ENCODE data around the gene CHST8. TPM values are rescaled to one million over a fixed set of nuclear protein-coding genes. Genes with fewer than 3 reads are reported as not detected.

The CHST8 gene
- total and polyA plus RNA-seq, 5 donors from 2014 or later = 0.27 TPM; not detected in 4

DNA sequence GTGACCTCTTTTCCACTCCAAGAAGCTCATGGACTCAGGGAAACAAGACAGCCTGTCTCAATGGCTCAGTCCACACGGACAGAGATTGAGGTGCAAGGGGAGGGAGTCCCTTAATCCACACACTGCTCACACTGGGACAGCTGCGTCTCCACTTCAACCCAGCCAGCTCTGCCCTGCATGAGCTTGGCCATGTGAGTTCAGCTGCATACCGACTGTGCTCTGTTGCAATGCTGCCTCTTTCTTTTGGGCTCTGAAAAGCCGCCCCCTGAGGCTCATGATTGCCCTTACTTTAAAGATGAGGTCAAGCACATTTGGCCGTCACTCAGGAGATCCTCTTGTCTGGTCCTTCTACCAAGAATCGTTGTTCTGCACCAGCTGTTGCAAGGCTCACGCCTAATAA, 110.1 kb downstream of the CHST8 start:
- no peak for DNase-seq
- H3K27me3 Mint-ChIP-seq = peaks cover 4% of the 10 kb centered on the region
- H3K9me3 Mint-ChIP-seq = peaks cover 0 to 7% (median 0%) of the 10 kb centered on the region in 7 donors

DNA sequence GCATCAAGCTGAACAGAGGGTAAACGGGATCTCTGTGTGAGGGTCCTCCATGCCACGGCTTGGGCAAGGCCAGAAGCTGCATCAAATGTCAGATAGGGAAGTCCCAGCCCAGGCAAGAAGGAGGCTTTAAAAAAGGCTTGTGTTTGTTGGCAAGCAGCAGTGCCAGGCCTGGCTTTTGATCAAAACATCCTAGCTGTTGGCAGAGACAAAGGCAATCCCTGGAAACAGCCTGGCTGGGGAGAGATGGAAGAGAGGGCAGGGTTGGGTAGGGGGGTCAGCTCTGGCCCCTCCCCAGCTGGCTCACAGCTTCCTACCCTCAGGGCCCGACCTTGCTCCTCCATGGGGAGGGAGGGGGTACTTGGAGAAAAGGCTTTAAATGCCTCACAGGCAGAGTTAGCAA, 113.2 kb downstream of the CHST8 start:
- Mint-ChIP-seq H3K9me3 (peaks cover 0 to 7% (median 0%) of the 10 kb centered on the region in 7 donors), H3K4me3 (no peak overlapping the region), H3K4me1 (no peaks in the 10 kb centered on the region), H3K27me3 (no peaks in the 10 kb centered on the region), H3K36me3 (no peaks in the 10 kb centered on the region), H3K27ac (no peak overlapping the region)
- DNase-seq (no peak), ATAC-seq (ENCODE audit: low read depth in 2 of 2) (no peak)
- Histone ChIP-seq H3K4me1 (ENCODE audit: control insufficient read depth, insufficient read depth, low read length, poor library complexity, severe bottlenecking) (no peaks in the 10 kb centered on the region), H3K27me3 (ENCODE audit: control insufficient read depth, insufficient read depth, low read length) (no peaks in the 10 kb centered on the region), H3K4me3 (ENCODE audit: low read depth, low read length) (no peak overlapping the region), H3K27ac (ENCODE audit: insufficient read depth, low read length, poor library complexity, severe bottlenecking) (no peak overlapping the region), H3K9me3 (ENCODE audit: control insufficient read depth in 2 of 2, low read length in 2 of 2) (peaks cover 0 to 4% of the 10 kb centered on the region in 2 experiments), H3K36me3 (ENCODE audit: control insufficient read depth, insufficient read depth, low read length) (no peaks in the 10 kb centered on the region)

More for the DNA sequence above, 110.1 kb downstream of the CHST8 start:
- Histone ChIP-seq H3K4me1 (ENCODE audit: control insufficient read depth, insufficient read depth, low read length, poor library complexity, severe bottlenecking) (no peaks in the 10 kb centered on the region), H3K36me3 (ENCODE audit: control insufficient read depth, insufficient read depth, low read length) (no peaks in the 10 kb centered on the region), H3K9me3 (ENCODE audit: control insufficient read depth in 2 of 2, low read length in 2 of 2) (peaks cover 0 to 4% of the 10 kb centered on the region in 2 experiments), H3K27me3 (ENCODE audit: control insufficient read depth, insufficient read depth, low read length) (no peaks in the 10 kb centered on the region), H3K27ac (ENCODE audit: insufficient read depth, low read length, poor library complexity, severe bottlenecking) (no peak overlapping the region), H3K4me3 (ENCODE audit: low read depth, low read length) (no peak overlapping the region)
- Mint-ChIP-seq H3K27ac (no peak overlapping the region), H3K36me3 (no peaks in the 10 kb centered on the region), H3K4me1 (no peaks in the 10 kb centered on the region), H3K4me3 (no peak overlapping the region)
- ATAC-seq (ENCODE audit: low read depth in 2 of 2) = no peak

DNA sequence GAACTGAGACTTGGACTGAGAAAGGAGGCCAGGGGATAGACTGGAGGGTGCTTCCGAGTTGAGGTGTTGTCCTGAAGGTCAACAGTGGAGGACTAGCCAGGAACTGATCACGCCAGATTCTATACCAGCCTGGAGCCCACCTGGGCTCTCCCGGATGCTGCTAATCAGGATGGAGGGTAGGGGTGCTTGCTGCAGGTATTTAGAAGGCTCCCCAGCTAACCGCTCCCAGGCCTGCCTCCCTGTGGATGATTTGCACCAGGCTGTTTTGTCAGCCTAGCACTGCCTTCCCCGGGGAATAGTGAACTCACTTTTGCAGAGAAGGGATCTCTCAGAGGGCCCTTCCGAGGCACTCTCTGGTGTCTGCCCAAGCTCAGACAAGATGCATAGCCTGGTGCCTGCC, 114.4 kb downstream of the CHST8 start:
- H3K27ac ChIP-seq (ENCODE audit: insufficient read depth, low read length, poor library complexity, severe bottlenecking) = no peak overlapping the region
- H3K9me3 Mint-ChIP-seq = peaks cover 0 to 7% (median 0%) of the 10 kb centered on the region in 7 donors
- H3K27ac Mint-ChIP-seq = no peak overlapping the region
- H3K27me3 Mint-ChIP-seq = no peaks in the 10 kb centered on the region
- ATAC-seq (ENCODE audit: low read depth in 2 of 2) (no peak), DNase-seq (no peak)
- no peak overlapping the region for H3K4me3 Mint-ChIP-seq
- H3K9me3 ChIP-seq (ENCODE audit: control insufficient read depth in 2 of 2, low read length in 2 of 2) = peaks cover 0 to 4% of the 10 kb centered on the region in 2 experiments
- no peaks in the 10 kb centered on the region for H3K27me3 ChIP-seq (ENCODE audit: control insufficient read depth, insufficient read depth, low read length)
- H3K4me1 ChIP-seq (ENCODE audit: control insufficient read depth, insufficient read depth, low read length, poor library complexity, severe bottlenecking) = no peaks in the 10 kb centered on the region
- no peaks in the 10 kb centered on the region for H3K36me3 Mint-ChIP-seq
- no peak overlapping the region for H3K4me3 ChIP-seq (ENCODE audit: low read depth, low read length)
- no peaks in the 10 kb centered on the region for H3K36me3 ChIP-seq (ENCODE audit: control insufficient read depth, insufficient read depth, low read length)
- H3K4me1 Mint-ChIP-seq = no peaks in the 10 kb centered on the region

DNA sequence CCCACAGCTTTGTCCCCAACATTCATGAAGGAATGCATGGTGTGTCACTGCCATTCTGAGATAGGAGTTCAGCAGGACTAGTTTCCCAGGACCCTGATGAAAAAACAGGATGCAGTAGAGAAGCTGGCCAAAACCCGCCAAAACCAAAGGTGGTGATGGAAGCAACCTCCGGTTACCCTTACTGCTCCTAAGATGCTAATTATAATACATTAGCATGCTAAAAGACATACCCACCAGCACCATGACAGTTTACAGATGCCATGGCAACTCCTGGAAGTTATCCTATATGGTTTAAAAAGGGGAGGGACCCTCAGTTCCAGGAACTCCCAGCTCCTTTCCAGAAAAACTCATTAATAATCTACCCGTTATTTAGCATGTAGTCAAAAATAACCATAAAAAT, 115.0 kb downstream of the CHST8 start:
- H3K9me3 ChIP-seq (ENCODE audit: control insufficient read depth in 2 of 2, low read length in 2 of 2) = peaks cover 0 to 4% of the 10 kb centered on the region in 2 experiments
- Mint-ChIP-seq H3K27ac (no peak overlapping the region), H3K27me3 (no peaks in the 10 kb centered on the region), H3K4me1 (no peaks in the 10 kb centered on the region), H3K9me3 (peaks cover 0 to 7% (median 0%) of the 10 kb centered on the region in 7 donors), H3K36me3 (no peaks in the 10 kb centered on the region), H3K4me3 (no peak overlapping the region)
- ATAC-seq (ENCODE audit: low read depth in 2 of 2) (no peak), DNase-seq (no peak)
- H3K4me1 ChIP-seq (ENCODE audit: control insufficient read depth, insufficient read depth, low read length, poor library complexity, severe bottlenecking) = no peaks in the 10 kb centered on the region
- H3K27ac ChIP-seq (ENCODE audit: insufficient read depth, low read length, poor library complexity, severe bottlenecking) = no peak overlapping the region
- no peaks in the 10 kb centered on the region for H3K27me3 ChIP-seq (ENCODE audit: control insufficient read depth, insufficient read depth, low read length)
- no peaks in the 10 kb centered on the region for H3K36me3 ChIP-seq (ENCODE audit: control insufficient read depth, insufficient read depth, low read length)
- H3K4me3 ChIP-seq (ENCODE audit: low read depth, low read length) = no peak overlapping the region

DNA sequence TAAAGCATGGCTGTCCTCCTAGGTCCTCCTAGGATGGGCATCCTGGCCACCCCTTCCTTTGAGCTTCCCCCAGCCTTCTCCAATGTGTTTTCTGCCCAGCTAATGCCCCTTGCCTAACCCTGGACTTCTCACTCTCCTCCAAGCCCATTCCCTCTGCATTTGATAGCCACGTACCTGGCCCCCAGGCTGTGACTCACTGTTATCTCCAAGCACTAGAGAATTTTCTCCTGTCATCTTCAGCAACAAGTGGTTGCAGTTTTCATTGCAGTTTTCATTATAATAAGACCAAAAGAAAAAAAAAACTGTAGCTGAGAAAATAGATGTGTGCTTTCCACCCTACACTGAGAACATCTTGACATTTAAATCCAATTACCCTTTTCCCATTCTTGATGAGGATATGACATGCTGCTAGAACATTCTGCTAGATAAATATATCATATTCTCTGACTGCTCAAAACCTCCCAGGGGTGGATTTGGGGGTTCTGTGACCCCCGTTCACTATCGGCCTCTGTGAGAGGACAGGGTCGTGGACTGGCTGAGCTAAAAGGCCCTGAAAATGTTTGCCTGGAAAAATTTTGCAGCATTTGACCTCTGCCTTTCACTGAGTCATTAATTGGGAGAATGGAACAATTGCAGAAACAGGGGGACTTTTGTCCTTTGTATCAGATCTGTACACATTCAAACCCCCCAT, 116.1 kb downstream of the CHST8 start:
- Histone ChIP-seq H3K9me3 (ENCODE audit: control insufficient read depth in 2 of 2, low read length in 2 of 2) (peaks cover 0 to under 1% of the 10 kb centered on the region in 2 experiments), H3K36me3 (ENCODE audit: control insufficient read depth, insufficient read depth, low read length) (no peaks in the 10 kb centered on the region), H3K4me1 (ENCODE audit: control insufficient read depth, insufficient read depth, low read length, poor library complexity, severe bottlenecking) (no peaks in the 10 kb centered on the region), H3K27me3 (ENCODE audit: control insufficient read depth, insufficient read depth, low read length) (no peaks in the 10 kb centered on the region), H3K27ac (ENCODE audit: insufficient read depth, low read length, poor library complexity, severe bottlenecking) (no peak overlapping the region), H3K4me3 (ENCODE audit: low read depth, low read length) (no peak overlapping the region)
- Mint-ChIP-seq H3K4me3 (no peak overlapping the region), H3K36me3 (no peaks in the 10 kb centered on the region), H3K9me3 (peaks cover 0 to 3% (median 0%) of the 10 kb centered on the region in 7 donors), H3K27me3 (no peaks in the 10 kb centered on the region), H3K27ac (no peak overlapping the region), H3K4me1 (no peaks in the 10 kb centered on the region)
- DNase-seq = no peak
- no peak for ATAC-seq (ENCODE audit: low read depth in 2 of 2)

DNA sequence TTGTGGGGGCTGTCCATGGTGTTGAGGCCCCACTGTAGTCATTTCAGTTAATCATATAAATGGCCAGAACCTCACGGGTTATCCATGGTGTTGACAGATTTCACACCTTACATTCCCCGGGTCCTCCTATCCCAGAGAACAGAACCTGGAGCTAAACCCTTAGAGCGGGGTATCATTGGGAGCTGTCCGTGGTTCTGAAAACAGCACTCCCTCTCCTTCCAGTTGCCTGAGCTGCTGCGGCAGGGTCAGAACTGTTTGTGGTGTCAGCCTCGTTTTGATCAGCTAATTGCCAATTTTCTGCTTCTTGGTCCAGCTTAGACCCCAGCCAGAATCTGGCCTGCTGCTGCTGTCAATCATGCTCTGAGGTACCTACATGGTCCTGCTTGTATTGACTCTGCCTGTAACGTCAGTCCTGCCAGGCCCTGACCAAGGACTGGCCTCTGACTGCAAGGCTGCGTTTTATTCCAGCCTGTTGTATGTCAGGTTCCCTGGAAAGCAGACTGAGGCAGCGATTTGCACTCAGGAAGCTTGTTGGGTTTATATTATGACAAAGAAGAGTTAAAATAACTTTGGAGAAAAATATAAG, 119.2 kb downstream of the CHST8 start:
- H3K27ac Mint-ChIP-seq = no peak overlapping the region
- H3K36me3 Mint-ChIP-seq = no peaks in the 10 kb centered on the region
- no peak overlapping the region for H3K27ac ChIP-seq (ENCODE audit: insufficient read depth, low read length, poor library complexity, severe bottlenecking)
- no peaks in the 10 kb centered on the region for H3K27me3 Mint-ChIP-seq
- H3K4me3 ChIP-seq (ENCODE audit: low read depth, low read length) = no peak overlapping the region
- H3K9me3 Mint-ChIP-seq = peaks cover 0 to 4% (median 0%) of the 10 kb centered on the region in 7 donors
- peak in 1 of 3 donors; percentile 7 for DNase-seq
- no peaks in the 10 kb centered on the region for H3K4me1 Mint-ChIP-seq
- H3K4me3 Mint-ChIP-seq = no peak overlapping the region
- no peaks in the 10 kb centered on the region for H3K36me3 ChIP-seq (ENCODE audit: control insufficient read depth, insufficient read depth, low read length)
- no peaks in the 10 kb centered on the region for H3K27me3 ChIP-seq (ENCODE audit: control insufficient read depth, insufficient read depth, low read length)
- no peaks in the 10 kb centered on the region for H3K9me3 ChIP-seq (ENCODE audit: control insufficient read depth in 2 of 2, low read length in 2 of 2)
- ATAC-seq (ENCODE audit: low read depth in 2 of 2) = no peak
- H3K4me1 ChIP-seq (ENCODE audit: control insufficient read depth, insufficient read depth, low read length, poor library complexity, severe bottlenecking) = no peaks in the 10 kb centered on the region

DNA sequence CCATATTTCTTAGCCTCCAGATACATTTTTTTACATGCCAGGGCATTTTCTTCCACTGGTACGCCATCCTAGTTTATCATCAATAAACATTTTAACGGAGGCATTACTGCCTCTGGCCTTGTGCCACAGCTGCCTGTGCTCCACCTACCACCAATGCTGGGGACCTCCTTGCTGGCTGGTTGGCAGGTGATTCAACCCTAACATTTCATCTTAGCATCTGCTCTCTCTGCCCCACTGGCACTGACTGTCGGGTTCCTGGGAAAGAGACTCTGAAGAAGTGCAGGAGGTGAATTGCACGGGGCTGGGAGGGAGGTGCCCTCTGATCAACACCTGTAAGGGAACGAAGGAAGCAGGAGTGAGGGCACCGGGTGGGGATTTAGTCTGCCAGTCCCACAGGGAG, 123.5 kb downstream of the CHST8 start:
- H3K36me3 ChIP-seq (ENCODE audit: control insufficient read depth, insufficient read depth, low read length) = no peaks in the 10 kb centered on the region
- Mint-ChIP-seq H3K36me3 (no peaks in the 10 kb centered on the region), H3K4me3 (no peak overlapping the region), H3K4me1 (no peaks in the 10 kb centered on the region), H3K27ac (no peak overlapping the region), H3K9me3 (peaks cover 0 to 6% (median 0%) of the 10 kb centered on the region in 7 donors), H3K27me3 (no peaks in the 10 kb centered on the region)
- H3K4me1 ChIP-seq (ENCODE audit: control insufficient read depth, insufficient read depth, low read length, poor library complexity, severe bottlenecking) = no peaks in the 10 kb centered on the region
- H3K9me3 ChIP-seq (ENCODE audit: control insufficient read depth in 2 of 2, low read length in 2 of 2) = no peaks in the 10 kb centered on the region
- H3K4me3 ChIP-seq (ENCODE audit: low read depth, low read length) = no peak overlapping the region
- no peak overlapping the region for H3K27ac ChIP-seq (ENCODE audit: insufficient read depth, low read length, poor library complexity, severe bottlenecking)
- ATAC-seq (ENCODE audit: low read depth in 2 of 2) (no peak), DNase-seq (no peak)
- H3K27me3 ChIP-seq (ENCODE audit: control insufficient read depth, insufficient read depth, low read length) = no peaks in the 10 kb centered on the region

DNA sequence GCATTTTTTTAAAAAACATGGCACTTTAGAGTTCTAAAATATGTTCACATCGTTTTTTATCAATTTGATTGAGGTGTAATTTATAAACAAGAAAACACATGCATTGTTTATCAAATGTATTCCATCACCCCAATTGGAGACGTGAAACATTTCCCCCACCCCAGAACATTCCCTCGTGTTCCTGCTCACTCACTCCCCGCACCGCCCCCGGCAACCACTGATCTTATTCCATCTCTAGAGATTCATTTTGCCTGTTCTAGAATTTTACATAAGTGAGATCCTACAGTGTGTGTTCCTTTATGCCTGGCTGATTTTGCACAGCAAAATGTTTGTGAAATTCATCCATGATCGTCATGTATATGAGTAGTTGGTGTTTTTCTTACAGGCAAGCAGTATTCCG, 124.4 kb downstream of the CHST8 start:
- Mint-ChIP-seq H3K27me3 (no peaks in the 10 kb centered on the region), H3K4me1 (no peaks in the 10 kb centered on the region), H3K4me3 (no peak overlapping the region), H3K9me3 (peaks cover 0 to 3% (median 0%) of the 10 kb centered on the region in 7 donors), H3K27ac (no peak overlapping the region), H3K36me3 (no peaks in the 10 kb centered on the region)
- ATAC-seq (ENCODE audit: low read depth in 2 of 2) = no peak
- DNase-seq = no peak
- no peaks in the 10 kb centered on the region for H3K9me3 ChIP-seq (ENCODE audit: control insufficient read depth in 2 of 2, low read length in 2 of 2)
- no peaks in the 10 kb centered on the region for H3K36me3 ChIP-seq (ENCODE audit: control insufficient read depth, insufficient read depth, low read length)
- H3K4me3 ChIP-seq (ENCODE audit: low read depth, low read length) = no peak overlapping the region
- no peaks in the 10 kb centered on the region for H3K4me1 ChIP-seq (ENCODE audit: control insufficient read depth, insufficient read depth, low read length, poor library complexity, severe bottlenecking)
- no peaks in the 10 kb centered on the region for H3K27me3 ChIP-seq (ENCODE audit: control insufficient read depth, insufficient read depth, low read length)
- no peak overlapping the region for H3K27ac ChIP-seq (ENCODE audit: insufficient read depth, low read length, poor library complexity, severe bottlenecking)

Measured in CD4-positive, CD25-positive, alpha-beta regulatory T cell (primary cell).